Pancreas (tissue), 10 donors: ENCODE results near the gene PDE10A. TPM values are rescaled to one million over a fixed set of nuclear protein-coding genes. Genes with fewer than 3 reads are reported as not detected.
"Not testable (repeated sequence)": the region's sequence is repeated elsewhere in the genome, so short reads cannot be mapped to it uniquely, and the experiment has no call there.

ENCODE experiments used
- ATAC-seq, 4 donors: fragments of 200-7000 bp; cut with Tn5 transposase; one replicate each; pipeline versions ENCODE4 v1.8.0 to v1.9.1; 2020; ENCODE audit warnings: mild to moderate bottlenecking in 4 of 4, moderate library complexity in 4 of 4
- DNase-seq, 6 donors: peaks; one replicate each; pipeline ENCODE4 v3.0.0-alpha.2; 2020
- FAIRE-seq: peaks from 2 replicates; lab custom pipeline; 2012; peaks lifted over from hg19 to GRCh38; lab: Jason Lieb, UNC
- H3K27ac ChIP-seq, 4 donors: fragments of 200-600 bp; sonication (generic); 1 replicate in 3 of 4; 2 replicates in 1 of 4; pipeline versions ENCODE4 v1.5.0 to v1.8.0; 2020
- H3K27me3 ChIP-seq, 4 donors: fragments of 200-600 bp; one replicate each; pipeline ENCODE4 v1.8.0; 2021
- H3K36me3 ChIP-seq, 3 donors: fragments of 200-600 bp; sonication (generic) in 1 of 3; one replicate each; pipeline versions ENCODE4 v1.5.0 to v1.8.0; 2020 to 2021
- H3K4me1 ChIP-seq, 3 donors: fragments of 200-600 bp; one replicate each; pipeline ENCODE4 v1.8.0; 2021
- H3K4me3 ChIP-seq, 4 donors: fragments of 200-600 bp; sonication (generic) in 2 of 4; one replicate each; pipeline versions ENCODE4 v1.5.0 to v1.8.0; 2020 to 2021
- H3K9me3 ChIP-seq, 4 donors: fragments of 200-600 bp; one replicate each; pipeline ENCODE4 v1.8.0; 2021
- WGBS, 2 donors: extraction: QIAGEN DNeasy Blood & Tissue Kit; methylation state at CpG; one replicate each; pipeline ENCODE4 v1.1.7; 2013; 5-methylcytosine and 5-hydroxymethylcytosine counted together
- intact Hi-C, 3 donors: fragments of 100-400 bp; cut with DNase I; formaldehyde crosslinking; loops; one replicate each; pipeline versions ENCODE4 v1.11.1 to v1.14.2; 2022
- polyA plus RNA-seq, 2 donors: library from polyadenylated mRNA; stranded (reverse); fragments of 200-250 nt; gene quantifications; one replicate each; pipeline ENCODE4 v1.2.3, GENCODE V29; 2013
- total RNA-seq, 6 donors: library from RNA; stranded (reverse); fragmentation: NEBNext Ultra II Directional in 4 of 6; extraction: Animal tissue kit (Norgen Biotek cat#: 25700) in 4 of 6; gene quantifications; one replicate each; pipeline versions ENCODE4 v1.2.1 to v1.2.4, GENCODE V29; 2021 to 2023
- TF ChIP-seq, protein P1 (sequence below), 4 donors: fragments of 200-600 bp; sonication (generic) in 3 of 4; IDR thresholded peaks; one replicate each; pipeline versions ENCODE4 v1.5.0 to v1.8.0; 2021; ENCODE audit warnings: antibody characterized with exemption in 4 of 4
- donor health status: healthy with polysubstance abuse.
- donor health status: DM: no; HTN: no; CAD: no; lungs with moderate emphysema.
- donor health status: DM: no; HTN: no; CAD: no.
- donor health status: control.
- donor health status: control.
- donor health status: Bipolar disorder and iron deficiency.
- donor health status: DM: yes; HTN: yes; CAD: no.
- donor health status: DM: no; HTN: no; CAD: no.
- donor health status: DM: no; HTN: no; CAD: no.
- donor health status: DM: yes; HTN: yes; CAD: no.

PDE10A gene
- total and polyA plus RNA-seq, 8 donors: 0.83 to 5.7 (median 2.7) TPM

DNA sequence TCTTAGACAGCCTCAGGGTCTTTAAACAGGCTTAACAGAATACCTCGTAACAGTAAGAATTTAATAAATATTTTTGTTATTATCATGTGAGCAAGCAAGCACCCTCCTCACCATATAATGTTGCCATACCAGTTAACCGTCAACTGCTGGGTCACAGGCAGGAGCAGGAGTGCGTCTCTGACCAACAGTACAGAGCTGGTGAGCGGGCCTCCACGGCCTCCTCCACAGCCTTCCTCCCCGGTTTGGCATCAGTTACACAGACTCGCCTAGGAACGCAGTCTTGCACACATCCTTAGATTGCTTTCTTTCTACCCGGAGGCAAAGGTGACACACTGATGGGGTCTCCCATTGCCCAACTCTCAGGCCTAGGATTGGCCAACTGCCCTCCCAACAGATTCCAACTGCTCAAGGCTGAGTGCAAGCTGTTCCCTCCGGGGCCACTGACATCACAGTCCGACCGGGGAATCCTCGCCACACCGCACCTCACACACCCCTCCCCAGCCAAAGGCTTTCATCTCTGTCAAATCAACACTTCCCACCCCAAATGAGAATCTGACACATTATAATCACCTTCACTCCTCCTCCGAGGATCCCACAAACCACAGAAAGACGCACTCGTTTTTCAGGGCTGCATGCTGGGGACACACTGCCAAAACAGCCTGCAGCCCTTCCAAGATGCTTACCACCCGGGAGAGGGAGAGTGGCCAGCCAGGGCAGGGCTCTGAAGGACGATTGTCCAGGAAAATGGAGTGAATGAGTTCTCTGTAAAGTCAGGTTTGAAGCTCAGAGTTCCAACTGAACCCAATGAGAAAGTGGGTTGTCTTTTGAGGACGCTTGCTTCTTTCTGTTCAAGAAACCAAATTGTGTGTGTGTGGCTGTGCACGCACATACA is 63.2 kb downstream of the PDE10A start:
- Histone ChIP-seq H3K4me3 (no peak overlapping the region), H3K4me1 (no peaks in the 10 kb centered on the region), H3K9me3 (no peaks in the 10 kb centered on the region), H3K27me3 (no peaks in the 10 kb centered on the region), H3K27ac (no peak overlapping the region), H3K36me3 (no peaks in the 10 kb centered on the region)
- TF ChIP-seq, protein P1, sequence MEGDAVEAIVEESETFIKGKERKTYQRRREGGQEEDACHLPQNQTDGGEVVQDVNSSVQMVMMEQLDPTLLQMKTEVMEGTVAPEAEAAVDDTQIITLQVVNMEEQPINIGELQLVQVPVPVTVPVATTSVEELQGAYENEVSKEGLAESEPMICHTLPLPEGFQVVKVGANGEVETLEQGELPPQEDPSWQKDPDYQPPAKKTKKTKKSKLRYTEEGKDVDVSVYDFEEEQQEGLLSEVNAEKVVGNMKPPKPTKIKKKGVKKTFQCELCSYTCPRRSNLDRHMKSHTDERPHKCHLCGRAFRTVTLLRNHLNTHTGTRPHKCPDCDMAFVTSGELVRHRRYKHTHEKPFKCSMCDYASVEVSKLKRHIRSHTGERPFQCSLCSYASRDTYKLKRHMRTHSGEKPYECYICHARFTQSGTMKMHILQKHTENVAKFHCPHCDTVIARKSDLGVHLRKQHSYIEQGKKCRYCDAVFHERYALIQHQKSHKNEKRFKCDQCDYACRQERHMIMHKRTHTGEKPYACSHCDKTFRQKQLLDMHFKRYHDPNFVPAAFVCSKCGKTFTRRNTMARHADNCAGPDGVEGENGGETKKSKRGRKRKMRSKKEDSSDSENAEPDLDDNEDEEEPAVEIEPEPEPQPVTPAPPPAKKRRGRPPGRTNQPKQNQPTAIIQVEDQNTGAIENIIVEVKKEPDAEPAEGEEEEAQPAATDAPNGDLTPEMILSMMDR (IDR thresholded peaks at IDR 0.05): no peak
- WGBS, 2 donors: 71 to 80% methylated on average over 21 of the region's 21 CpGs
- ATAC-seq: no peak
- DNase-seq: no peak
- intact Hi-C loops: no loop called here
- FAIRE-seq: no peak

DNA sequence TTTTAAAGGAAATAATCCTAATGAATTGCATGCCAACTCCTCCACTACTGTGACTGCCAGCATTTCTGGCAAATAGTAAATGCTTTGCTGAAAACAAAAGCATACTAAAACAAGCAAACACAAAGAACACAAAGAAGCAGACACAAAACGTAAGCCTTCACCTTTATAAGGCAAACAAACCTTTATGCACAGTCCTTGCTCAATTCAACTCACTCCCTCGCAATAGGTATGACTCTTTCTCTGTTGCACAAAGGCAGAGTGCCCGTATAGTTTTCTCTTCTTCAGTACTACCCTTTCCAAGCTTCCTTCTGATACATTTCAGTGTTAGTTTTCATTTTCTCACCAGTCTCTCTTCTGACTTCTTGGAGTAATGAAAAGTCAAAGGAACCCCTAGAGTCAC is 63.9 kb downstream of the PDE10A start:
- WGBS, 2 donors: 57 to 62% methylated on average over 3 of the region's 3 CpGs
- no peak for ATAC-seq
- no peaks in the 10 kb centered on the region for H3K9me3 ChIP-seq

DNA sequence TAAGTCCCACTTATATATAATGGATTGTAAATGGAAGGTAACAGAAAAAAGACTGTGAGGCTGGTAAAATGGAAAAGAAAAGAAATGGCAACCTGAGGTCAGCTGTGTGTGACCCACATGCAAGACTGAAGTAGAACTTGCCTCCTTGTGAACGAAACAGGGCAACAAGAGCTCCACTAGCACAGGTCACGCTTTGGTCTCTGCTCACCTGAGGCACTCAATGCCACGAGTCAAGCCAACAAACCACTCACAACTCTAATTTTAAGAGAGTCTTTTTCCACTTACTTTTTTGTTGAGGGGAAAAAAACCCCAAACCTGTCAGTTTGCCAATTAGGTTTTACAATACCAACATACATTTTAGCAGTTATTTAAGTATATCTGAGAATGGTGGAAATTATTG is 65.2 kb downstream of the PDE10A start:
- Histone ChIP-seq H3K36me3 (no peaks in the 10 kb centered on the region), H3K27me3 (no peaks in the 10 kb centered on the region), H3K27ac (no peak overlapping the region), H3K4me3 (no peak overlapping the region), H3K9me3 (no peaks in the 10 kb centered on the region), H3K4me1 (no peaks in the 10 kb centered on the region)
- intact Hi-C loops: no loop called here
- FAIRE-seq: no peak
- no peak for DNase-seq
- 70 to 76% methylated on average over 3 of the region's 3 CpGs for WGBS, 2 donors
- TF ChIP-seq, protein P1 (IDR thresholded peaks at IDR 0.05): no peak
- ATAC-seq: no peak

More for the DNA sequence above, 63.9 kb downstream of the PDE10A start:
- no peaks in the 10 kb centered on the region for H3K36me3 ChIP-seq
- H3K27ac ChIP-seq: no peak overlapping the region
- TF ChIP-seq, protein P1 (IDR thresholded peaks at IDR 0.05): no peak
- H3K4me1 ChIP-seq: no peaks in the 10 kb centered on the region
- FAIRE-seq (no peak), DNase-seq (no peak)
- H3K27me3 ChIP-seq: no peaks in the 10 kb centered on the region
- H3K4me3 ChIP-seq: no peak overlapping the region
- intact Hi-C loops: no loop called here

DNA sequence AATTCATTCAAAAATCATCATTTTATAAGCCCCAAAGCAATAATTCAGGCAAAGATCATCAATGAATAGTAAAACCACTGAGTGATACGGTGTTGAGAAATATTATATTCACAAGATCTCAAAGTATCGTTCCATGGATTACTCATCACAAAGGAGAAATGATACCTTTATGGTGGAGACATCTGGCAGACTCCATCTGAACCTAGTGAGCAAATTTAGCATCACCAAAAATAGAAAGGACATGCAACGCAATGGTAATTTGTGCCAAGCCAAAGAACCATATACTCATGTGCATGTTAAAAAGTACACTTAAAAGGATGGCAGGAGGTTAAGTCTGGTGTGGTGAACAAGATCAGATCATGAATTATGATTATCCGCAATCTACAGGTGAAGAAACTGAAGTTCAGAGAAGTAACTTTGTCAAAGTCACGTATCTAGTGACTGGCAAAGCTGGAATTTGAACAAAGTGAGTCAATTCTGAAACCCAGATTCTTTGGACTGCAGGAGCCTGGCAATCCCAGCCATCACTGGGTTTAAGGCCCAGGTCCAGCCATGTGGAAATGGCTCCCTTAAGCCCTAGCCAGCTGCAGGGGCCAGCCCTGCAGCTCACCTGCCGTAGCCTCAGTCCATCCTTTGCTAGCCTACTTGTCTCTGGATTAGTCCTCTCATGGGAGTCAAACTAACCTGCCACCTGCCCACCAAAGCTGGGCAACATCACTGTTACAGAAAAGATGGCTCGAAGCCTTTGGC is 68.3 kb downstream of the PDE10A start:
- no peak overlapping the region for H3K4me3 ChIP-seq
- 68 to 74% methylated on average over 7 of the region's 7 CpGs for WGBS, 2 donors
- TF ChIP-seq, protein P1 (IDR thresholded peaks at IDR 0.05): no peak
- H3K27me3 ChIP-seq: no peaks in the 10 kb centered on the region
- H3K27ac ChIP-seq: no peak overlapping the region
- FAIRE-seq (no peak), DNase-seq (no peak), ATAC-seq (no peak)
- no peaks in the 10 kb centered on the region for H3K4me1 ChIP-seq
- no peaks in the 10 kb centered on the region for H3K9me3 ChIP-seq
- intact Hi-C loops: no loop called here
- H3K36me3 ChIP-seq: no peaks in the 10 kb centered on the region

DNA sequence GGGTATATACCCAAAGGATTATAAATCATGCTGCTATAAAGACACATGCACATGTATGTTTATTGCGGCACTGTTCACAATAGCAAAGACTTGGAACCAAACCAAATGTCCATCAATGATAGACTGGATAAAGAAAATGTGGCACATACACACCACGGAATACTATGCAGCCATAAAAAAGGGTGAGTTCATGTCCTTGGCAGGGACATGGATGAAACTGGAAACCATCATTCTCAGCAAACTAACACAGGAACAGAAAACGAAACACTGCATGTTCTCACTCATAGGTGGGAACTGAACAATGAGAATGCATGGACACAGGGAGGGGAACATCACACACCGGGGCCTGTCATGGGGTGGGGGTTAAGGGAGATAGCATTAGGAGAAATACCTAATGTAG is 70.1 kb downstream of the PDE10A start:
- FAIRE-seq, ATAC-seq, H3K27me3 ChIP-seq, DNase-seq, H3K27ac ChIP-seq, H3K4me3 ChIP-seq, intact Hi-C loops, H3K4me1 ChIP-seq, H3K9me3 ChIP-seq, H3K36me3 ChIP-seq: not testable (repeated sequence)
- 78 to 82% methylated on average over 4 of the region's 4 CpGs for WGBS, 2 donors
